Stomach (tissue), 9 donors: ENCODE results near the gene NEDD4L. TPM values are rescaled to one million over a fixed set of nuclear protein-coding genes. Genes with fewer than 3 reads are reported as not detected.

Source experiments
- DNase-seq, 2 donors: peaks; one replicate each; pipeline versions ENCODE4 v3.0.0 to v3.0.0-alpha.2; 2013 to 2019
- H3K27ac ChIP-seq, 5 donors: fragments of 200-600 bp in 4 of 5; sonication (generic) in 4 of 5; one replicate each; pipeline ENCODE4 v1.5.1; 2013 to 2019; ENCODE audit warnings: mild to moderate bottlenecking in 1 of 5, moderate library complexity in 1 of 5
- H3K27me3 ChIP-seq, 3 donors: fragments of 200-600 bp; sonication (generic); one replicate each; pipeline ENCODE4 v1.5.1; 2017 to 2019; ENCODE audit warnings: mixed run types in 1 of 3
- H3K36me3 ChIP-seq, 4 donors: fragments of 200-600 bp; sonication (generic); 1 replicate in 3 of 4; 2 replicates in 1 of 4; pipeline ENCODE4 v1.5.1; 2016 to 2019
- H3K4me1 ChIP-seq, 4 donors: fragments of 200-600 bp; sonication (generic); one replicate each; pipeline ENCODE4 v1.5.1; 2016 to 2019
- H3K4me3 ChIP-seq, 4 donors: fragments of 200-600 bp; sonication (generic) in 3 of 4; one replicate each; pipeline ENCODE4 v1.5.1; 2016 to 2019; ENCODE audit warnings: mild to moderate bottlenecking in 1 of 4
- H3K9me3 ChIP-seq, 4 donors: fragments of 200-600 bp; sonication (generic); one replicate each; pipeline ENCODE4 v1.5.1; 2016 to 2019
- EP300 ChIP-seq: sonication (generic); formaldehyde crosslinking; IDR thresholded peaks from one replicate; pipeline ENCODE4 v1.6.1; 2017; ENCODE audit warnings: antibody characterized with exemption
- POLR2A ChIP-seq, 4 donors: fragments of 450-650 bp; IDR thresholded peaks; one replicate each; pipeline ENCODE4 v1.6.1; 2016; ENCODE audit warnings: antibody characterized with exemption in 4 of 4, control low read depth in 2 of 4, mild to moderate bottlenecking in 1 of 4, moderate library complexity in 1 of 4
- POLR2AphosphoS5 ChIP-seq, 3 donors: sonication (generic); formaldehyde crosslinking; IDR thresholded peaks; one replicate each; pipeline ENCODE4 v1.6.1; 2016; ENCODE audit warnings: antibody characterized with exemption in 3 of 3
- WGBS, 5 donors: extraction: QIAGEN DNeasy Blood & Tissue Kit in 3 of 5; methylation state at CpG; one replicate each; pipeline versions ENCODE4 v1.1.5 to v1.1.7; 2013 to 2018; 5-methylcytosine and 5-hydroxymethylcytosine counted together
- intact Hi-C: fragments of 100-400 bp; cut with DNase I; formaldehyde crosslinking; loops from one replicate; pipeline ENCODE4 v1.15.1; 2023; ENCODE audit warnings: low total_unique reads
- polyA plus RNA-seq, 3 donors: library from polyadenylated mRNA; stranded (reverse); fragments of 200-250 nt; gene quantifications; one replicate each; pipeline ENCODE4 v1.2.3, GENCODE V29; 2013
- total RNA-seq, 5 donors: library from RNA; depleted of rRNA; stranded (reverse); fragments of >200 nt; gene quantifications; one replicate each; pipeline versions ENCODE4 v1.1.0 to v1.2.3, GENCODE V29; 2014 to 2016
- TF ChIP-seq, protein P1 (sequence below), 7 experiments: fragments of 450-650 bp in 4 of 7; fragments of 200-600 bp in 3 of 7; sonication (generic) in 3 of 7; IDR thresholded peaks; one replicate each; pipeline ENCODE4 v1.5.1; 2016 to 2019; ENCODE audit warnings: antibody characterized with exemption in 7 of 7, control low read depth in 2 of 7, mild to moderate bottlenecking in 1 of 7
- donor health status: healthy with polysubstance abuse.
- donor health status: Bipolar disorder and iron deficiency.
- donor health status: healthy.

Gene NEDD4L
- total and polyA plus RNA-seq, 8 donors, result 46.1 to 315 (median 129) TPM

DNA sequence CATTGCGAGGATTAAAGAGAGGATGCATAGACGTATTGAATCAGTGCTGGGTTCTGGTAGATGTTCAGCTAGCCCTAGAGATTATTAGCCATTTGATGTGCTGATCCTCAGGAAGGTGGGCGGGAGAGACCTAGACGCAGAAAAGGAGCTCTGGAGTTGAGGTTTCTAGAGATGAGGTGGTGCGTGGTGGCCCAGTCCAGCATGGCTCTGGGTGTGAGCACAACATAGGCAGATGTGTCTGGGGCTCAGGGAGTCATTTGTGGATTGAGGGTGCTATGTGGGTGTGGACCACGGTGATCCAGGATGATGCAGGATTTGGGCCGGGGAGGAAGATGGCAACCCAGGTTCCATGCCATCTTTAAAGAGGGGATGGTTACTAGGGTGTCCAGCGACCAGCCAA is 102.1 kb downstream of the NEDD4L start:
- TF ChIP-seq EP300 (no peak), POLR2AphosphoS5 (IDR thresholded peaks at IDR 0.05) (no peak), POLR2A (IDR thresholded peaks at IDR 0.05) (no peak)
- TF ChIP-seq, protein P1, sequence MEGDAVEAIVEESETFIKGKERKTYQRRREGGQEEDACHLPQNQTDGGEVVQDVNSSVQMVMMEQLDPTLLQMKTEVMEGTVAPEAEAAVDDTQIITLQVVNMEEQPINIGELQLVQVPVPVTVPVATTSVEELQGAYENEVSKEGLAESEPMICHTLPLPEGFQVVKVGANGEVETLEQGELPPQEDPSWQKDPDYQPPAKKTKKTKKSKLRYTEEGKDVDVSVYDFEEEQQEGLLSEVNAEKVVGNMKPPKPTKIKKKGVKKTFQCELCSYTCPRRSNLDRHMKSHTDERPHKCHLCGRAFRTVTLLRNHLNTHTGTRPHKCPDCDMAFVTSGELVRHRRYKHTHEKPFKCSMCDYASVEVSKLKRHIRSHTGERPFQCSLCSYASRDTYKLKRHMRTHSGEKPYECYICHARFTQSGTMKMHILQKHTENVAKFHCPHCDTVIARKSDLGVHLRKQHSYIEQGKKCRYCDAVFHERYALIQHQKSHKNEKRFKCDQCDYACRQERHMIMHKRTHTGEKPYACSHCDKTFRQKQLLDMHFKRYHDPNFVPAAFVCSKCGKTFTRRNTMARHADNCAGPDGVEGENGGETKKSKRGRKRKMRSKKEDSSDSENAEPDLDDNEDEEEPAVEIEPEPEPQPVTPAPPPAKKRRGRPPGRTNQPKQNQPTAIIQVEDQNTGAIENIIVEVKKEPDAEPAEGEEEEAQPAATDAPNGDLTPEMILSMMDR (IDR thresholded peaks at IDR 0.05), result no peak
- WGBS, 5 donors, result 90 to 96% (median 94%) methylated on average over 8 of the region's 8 CpGs
- H3K27me3 ChIP-seq, result no peaks in the 10 kb centered on the region
- no peak for DNase-seq
- H3K27ac ChIP-seq, result no peak overlapping the region
- no peak overlapping the region for H3K4me3 ChIP-seq
- no peaks in the 10 kb centered on the region for H3K9me3 ChIP-seq
- intact Hi-C loops, result no loop called here
- peaks cover 21 to 54% (median 42%) of the 10 kb centered on the region in 4 donors for H3K4me1 ChIP-seq
- H3K36me3 ChIP-seq, result no peaks in the 10 kb centered on the region

DNA sequence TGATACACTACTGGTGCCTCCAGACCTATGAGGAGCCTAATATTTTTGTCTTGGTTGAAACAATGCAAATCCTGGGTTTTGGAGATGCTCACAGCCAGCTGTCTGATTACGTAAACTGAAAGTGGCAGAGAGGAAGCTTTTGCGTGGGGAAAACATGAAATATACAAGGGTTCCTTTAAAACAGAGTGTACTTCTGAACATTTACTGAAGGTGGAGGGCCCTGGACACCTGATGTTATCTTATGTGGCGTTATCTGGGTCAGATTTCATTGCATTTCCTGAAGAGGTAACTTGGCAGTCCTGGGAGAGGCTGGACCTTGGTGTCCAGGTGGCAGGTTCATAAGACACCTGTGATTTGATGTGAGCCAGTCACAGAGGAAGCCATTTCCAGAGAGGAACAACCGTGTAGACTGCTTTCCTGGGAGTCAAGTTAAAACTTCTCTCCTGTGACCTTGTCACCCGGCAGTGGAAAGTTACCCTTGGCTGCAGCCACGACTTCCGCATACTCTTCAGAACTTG is 105.0 kb downstream of the NEDD4L start:
- no peaks in the 10 kb centered on the region for H3K36me3 ChIP-seq
- peak overlapping the region; percentile 14 to 79 (median 64) for H3K27ac ChIP-seq
- H3K4me1 ChIP-seq, result peaks cover 6 to 39% (median 29%) of the 10 kb centered on the region in 4 donors
- WGBS, 5 donors, result 33 to 61% (median 53%) methylated on average over 7 of the region's 7 CpGs
- no peak for TF ChIP-seq EP300
- TF ChIP-seq, protein P1 (IDR thresholded peaks at IDR 0.05), result no peak
- peak in 2 of 3 donors; percentile 25 to 39 for TF ChIP-seq POLR2AphosphoS5 (IDR thresholded peaks at IDR 0.05)
- no peak for TF ChIP-seq POLR2A (IDR thresholded peaks at IDR 0.05)
- no peaks in the 10 kb centered on the region for H3K27me3 ChIP-seq
- H3K9me3 ChIP-seq, result no peaks in the 10 kb centered on the region
- intact Hi-C loops, result no loop called here
- DNase-seq, result peak; percentile 29 to 75
- H3K4me3 ChIP-seq, result no peak overlapping the region

DNA sequence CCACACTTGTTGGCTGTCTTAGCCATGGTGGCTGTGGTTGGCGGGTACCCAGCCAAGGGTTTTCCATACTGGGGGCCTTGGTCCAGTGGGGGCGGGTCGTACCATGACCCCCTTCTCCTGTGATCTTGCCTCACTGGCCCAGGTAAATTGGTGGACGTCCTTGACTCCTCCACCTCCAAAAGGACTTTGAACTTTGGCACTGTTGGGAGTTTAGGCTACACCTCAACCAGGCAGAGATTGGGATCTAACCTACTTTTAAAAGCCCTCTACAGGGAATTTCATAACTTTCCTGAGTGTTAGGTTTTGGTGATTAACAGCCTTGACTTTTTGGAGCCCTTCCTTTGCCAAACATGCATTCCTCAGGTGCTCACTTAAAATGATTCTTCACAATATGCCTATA is 106.7 kb downstream of the NEDD4L start:
- Histone ChIP-seq H3K27ac (peak overlapping the region in 3 of 5 donors; percentile 30 to 32 (median 30)), H3K27me3 (no peaks in the 10 kb centered on the region), H3K36me3 (no peaks in the 10 kb centered on the region), H3K9me3 (no peaks in the 10 kb centered on the region), H3K4me3 (no peak overlapping the region), H3K4me1 (peaks cover 6 to 27% (median 23%) of the 10 kb centered on the region in 4 donors)
- no peak for DNase-seq
- intact Hi-C loops, result no loop called here
- 81 to 93% (median 85%) methylated on average over 3 to 4 of the region's 4 CpGs for WGBS, 5 donors
- TF ChIP-seq POLR2A (IDR thresholded peaks at IDR 0.05) (no peak), POLR2AphosphoS5 (IDR thresholded peaks at IDR 0.05) (no peak), EP300 (no peak)
- TF ChIP-seq, protein P1 (IDR thresholded peaks at IDR 0.05), result no peak

DNA sequence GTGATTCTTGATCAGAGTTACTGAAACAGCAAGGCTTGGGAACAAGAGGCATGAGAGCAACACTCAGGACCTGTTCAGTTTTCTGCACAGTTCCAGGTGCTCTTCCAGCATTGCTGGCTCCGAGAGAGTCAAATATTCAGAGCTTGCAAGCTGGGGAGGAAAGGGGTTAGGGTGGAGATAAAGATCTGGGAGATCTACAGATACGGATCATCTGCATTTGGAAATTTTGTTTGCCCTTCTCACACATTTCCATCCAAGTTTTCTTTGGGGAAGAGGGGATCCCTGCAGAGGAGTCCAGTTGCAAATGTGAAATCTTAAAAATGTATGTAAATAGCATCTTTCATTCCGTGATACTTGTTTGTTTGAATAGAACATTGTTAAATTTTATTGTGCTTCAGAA is 108.2 kb downstream of the NEDD4L start:
- Histone ChIP-seq H3K4me1 (peaks cover 6 to 36% (median 27%) of the 10 kb centered on the region in 4 donors), H3K9me3 (no peaks in the 10 kb centered on the region), H3K27ac (no peak overlapping the region), H3K27me3 (no peaks in the 10 kb centered on the region), H3K4me3 (no peak overlapping the region), H3K36me3 (no peaks in the 10 kb centered on the region)
- TF ChIP-seq POLR2AphosphoS5 (IDR thresholded peaks at IDR 0.05), result no peak
- TF ChIP-seq POLR2A (IDR thresholded peaks at IDR 0.05), result no peak
- TF ChIP-seq, protein P1 (IDR thresholded peaks at IDR 0.05), result no peak
- TF ChIP-seq EP300, result no peak
- DNase-seq, result no peak
- intact Hi-C loops, result no loop called here
- WGBS, 5 donors, result 83 to 93% (median 90%) methylated on average over 3 of the region's 3 CpGs
